HG03575 (cell line): ENCODE measurements around the gene NXT1.
"Not testable (repeated sequence)": the region's sequence is repeated elsewhere in the genome, so short reads cannot be mapped to it uniquely, and the experiment has no call there.

ENCODE experiments used
- ATAC-seq: cut with Tn5 transposase; IDR thresholded peaks from one replicate; pipeline ENCODE4 v1.9.1; 2021; ENCODE audit not compliant: unreplicated experiment, insufficient number of reproducible peaks, low FRiP score; ENCODE audit errors: extremely low read depth

NXT1 gene

DNA sequence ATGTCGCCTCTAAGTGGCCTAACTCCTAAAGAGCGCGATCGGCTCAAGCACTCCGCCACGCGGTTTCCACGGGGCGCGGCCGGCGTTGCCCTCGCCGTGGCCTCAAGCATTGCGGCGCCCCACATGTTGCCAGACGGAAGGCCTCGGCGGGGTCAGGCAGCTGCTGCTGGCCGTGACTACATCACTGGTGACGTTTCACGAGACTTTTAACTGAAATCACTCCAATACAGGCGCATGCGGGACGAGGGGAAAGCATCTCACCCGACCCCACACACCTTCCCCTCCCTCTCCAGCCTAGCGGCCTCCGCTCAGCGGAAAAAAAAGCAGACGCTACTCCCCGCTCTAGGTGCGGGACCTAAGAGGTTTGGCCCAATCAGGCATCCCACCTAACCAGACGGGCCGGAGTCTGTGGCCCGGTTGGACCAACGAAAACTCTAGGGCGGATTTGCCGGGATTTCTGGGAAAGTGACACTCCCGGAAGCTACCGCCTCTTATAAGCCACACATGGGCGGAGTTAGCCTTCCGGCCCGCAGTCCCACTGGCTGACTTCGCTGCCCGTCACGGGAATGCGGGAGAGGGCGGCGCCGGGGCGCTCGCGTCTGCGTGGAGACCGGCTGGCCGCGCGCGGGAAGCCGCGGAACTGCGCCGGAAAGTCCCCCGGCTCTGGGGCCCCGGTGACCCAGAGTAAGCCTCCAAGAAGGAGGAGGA is at the start of gene NXT1:
Gene NXT1 (plus strand): TSS at position 596 of the 708 bp plus-strand sequence. CDS start 3,251 bp downstream, outside the sequence.
- peak; percentile 61 for ATAC-seq

DNA sequence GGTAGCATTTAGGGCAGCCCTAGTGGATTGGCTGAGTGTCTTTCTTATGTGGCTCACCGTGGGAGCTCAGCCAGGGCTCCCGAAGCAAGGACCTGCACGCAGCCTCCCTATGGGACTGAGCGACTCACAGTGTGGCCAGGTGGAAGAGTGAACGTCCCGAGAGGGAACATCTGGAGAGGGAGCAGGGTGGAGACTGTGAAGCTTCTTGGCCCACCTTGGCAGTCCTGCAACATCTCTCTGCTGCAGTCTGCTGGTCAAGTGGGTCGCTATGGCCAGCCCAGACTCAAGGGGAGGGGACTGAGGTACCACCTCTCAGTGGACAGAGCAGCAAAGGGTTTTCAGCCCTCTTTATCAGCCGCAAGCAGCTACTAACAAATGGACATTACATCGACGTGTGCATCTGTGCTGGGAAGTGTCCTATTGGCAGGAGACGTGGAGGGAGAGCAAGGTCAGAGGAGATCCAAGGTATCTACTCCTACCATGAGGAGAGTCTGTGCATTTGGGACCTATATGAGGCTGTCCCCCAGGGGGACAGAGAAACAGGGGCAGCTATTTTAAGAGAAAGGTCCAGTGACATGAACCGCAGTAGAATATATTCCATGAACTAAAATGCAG is 49.0 kb upstream of the NXT1 start:
- ATAC-seq: no peak

DNA sequence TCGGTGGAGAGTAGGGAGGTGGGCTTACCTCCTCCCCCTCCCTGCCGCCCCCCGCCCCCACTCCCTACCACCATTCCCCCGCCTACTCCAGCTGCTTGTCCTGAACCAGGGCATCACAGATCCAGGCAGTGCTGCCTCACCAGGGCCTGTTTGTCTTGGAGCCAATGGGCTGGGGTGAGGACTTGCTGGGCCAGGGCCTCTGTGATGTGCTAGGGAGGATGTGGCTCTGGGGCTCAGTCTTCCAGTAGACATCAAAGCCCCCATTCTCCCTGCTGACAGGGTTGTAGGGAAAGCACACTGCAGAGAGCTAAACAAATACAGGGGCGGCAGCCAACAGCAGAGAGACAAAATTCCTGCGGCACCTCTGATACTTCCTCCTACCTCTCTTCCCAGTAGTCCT is 48.2 kb upstream of the NXT1 start:
- no peak for ATAC-seq

DNA sequence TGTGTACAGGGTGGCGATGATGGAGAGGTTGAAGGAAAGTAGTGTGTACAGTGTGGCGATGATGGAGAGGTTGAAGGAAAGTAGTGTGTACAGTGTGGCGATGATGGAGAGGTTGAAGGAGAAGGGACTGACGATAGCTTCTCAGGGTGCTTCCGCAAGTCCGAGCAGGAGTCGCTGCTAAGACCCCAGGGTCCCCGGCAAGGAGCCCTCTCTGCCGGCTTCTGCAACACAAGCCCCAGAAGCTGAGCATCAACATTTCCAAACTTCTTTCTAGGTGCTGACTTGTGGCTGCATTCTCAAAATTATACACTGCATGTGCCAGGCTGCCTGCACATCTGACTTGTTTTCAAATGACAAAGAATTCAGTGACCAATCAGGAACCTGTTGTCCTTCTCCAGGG is 47.8 kb upstream of the NXT1 start:
- ATAC-seq: no peak

DNA sequence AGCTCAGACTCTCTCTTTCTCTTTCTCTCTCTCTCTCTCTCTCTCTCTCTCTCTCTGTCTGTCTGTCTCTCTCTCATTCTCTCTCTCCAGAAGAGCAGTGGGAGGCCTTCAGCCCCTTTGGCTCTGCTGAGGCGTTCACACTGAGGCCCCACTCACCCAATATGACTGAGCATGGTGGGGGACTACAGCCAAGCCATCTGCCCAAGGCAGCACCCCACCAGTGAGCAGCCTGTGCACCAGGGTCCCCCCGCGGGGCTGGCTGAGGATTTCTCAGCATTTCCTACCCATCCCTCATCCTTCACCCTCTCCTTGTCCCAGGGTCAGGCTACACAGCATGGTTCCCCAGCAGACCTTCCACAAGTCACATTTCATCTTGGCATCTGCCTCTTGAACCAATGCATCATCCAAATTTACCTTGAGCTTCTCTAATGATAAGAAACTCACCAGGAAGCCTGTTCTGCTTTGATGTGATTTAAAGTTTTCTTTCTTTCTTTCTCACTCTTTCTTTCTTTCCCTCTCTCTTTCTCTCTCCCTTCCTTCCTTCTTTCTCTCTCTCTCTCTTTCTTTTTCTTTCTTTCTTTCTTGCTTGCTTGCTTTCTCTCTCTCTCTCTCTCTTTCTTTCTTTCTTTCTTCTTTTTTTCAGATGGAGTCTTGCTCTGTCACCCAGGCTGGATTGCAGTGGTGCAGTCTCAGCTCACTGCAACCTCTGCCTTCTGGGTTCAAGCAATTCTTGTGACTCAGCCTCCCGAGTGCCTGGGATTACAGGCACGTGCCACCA is 47.1 kb upstream of the NXT1 start:
- ATAC-seq: no peak

DNA sequence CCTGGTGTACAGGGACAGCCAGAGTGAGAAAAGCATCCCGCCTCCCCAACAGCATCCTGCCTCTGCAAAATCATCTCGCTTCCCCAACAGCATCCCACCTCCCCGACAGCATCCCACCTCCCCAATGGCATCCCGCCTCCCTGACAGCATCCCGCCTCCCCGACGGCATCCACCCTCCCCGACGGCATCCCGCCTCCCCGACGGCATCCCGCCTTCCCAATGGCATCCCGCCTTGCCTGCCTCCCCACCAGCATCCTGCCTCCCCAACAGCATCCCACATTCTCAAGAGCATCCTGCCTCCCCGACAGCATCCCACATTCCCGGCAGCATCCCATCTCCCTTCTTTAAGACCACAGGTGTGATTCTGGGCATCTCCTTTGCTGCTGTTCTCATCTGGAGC is 46.0 kb upstream of the NXT1 start:
- no peak for ATAC-seq

DNA sequence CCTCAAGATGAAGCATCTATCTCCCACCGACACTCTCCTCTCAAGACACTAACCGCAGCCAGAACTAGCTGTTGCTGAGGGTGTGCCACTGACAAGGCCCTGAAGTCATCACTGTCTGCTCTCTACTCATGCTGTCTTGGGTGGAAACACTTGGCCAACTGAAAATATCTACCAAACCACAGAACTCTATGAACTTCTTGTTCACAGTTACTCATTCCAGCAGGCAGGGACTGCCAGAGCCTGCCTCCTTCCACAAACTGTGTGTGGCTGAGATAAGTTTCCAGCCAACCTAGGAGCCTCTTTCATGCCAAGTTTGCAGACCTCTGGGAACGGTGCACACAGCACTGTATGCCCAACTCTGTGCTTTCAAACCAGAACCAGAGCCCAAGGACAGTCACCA is 45.5 kb upstream of the NXT1 start:
- ATAC-seq: no peak

DNA sequence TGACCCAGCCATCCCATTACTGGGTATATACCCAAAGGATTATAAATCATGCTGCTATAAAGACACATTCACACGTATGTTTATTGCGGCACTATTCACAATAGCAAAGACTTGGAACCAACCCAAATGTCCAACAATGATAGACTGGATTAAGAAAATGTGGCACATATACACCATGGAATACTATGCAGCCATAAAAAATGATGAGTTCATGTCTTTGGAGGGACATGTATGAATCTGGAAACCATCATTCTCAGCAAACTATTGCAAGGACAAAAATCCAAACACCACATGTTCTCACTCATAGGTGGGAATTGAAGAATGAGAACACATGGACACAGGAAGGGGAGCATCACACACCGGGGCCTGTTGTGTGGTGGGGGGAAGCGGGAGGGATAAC is 43.2 kb upstream of the NXT1 start:
- ATAC-seq: not testable (repeated sequence)

DNA sequence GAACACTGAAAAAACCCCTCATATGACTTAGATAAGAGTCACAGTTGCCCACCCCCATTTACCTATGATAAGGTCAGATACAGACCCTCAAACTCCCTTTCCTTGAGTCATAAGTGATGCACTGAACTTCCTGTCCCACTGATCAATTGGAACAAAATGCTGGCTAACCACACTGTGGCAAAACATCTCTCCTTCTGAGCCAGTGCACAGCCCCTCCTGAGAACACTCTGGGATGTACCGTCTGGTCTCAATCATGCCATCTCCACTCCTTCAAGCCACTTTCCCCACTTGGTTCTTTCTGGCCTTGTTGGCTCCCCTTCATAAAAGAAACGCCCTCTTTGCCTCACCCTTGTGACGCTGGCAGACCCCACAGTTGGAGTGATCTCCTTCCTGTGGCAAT is 42.6 kb upstream of the NXT1 start:
- ATAC-seq: no peak

DNA sequence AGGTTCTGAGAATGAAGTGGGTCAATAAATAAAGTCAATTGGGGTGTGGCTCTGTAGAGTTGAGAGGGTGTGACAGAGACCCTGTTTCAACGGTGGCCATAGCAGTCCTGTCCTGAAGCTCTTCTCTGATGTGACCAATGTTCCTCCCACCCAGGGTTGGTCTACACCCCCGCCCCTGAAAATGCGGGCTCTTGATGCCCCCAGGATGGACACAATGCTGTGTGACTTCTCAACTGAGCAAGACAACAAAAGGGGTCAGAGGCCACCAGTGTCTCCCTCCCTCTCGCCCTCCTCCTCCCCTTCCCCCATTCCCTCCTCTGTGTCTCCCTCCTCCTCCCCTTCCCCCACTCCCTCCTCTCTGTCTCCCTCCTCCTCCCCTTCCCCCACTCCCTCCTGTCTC is 41.7 kb upstream of the NXT1 start:
- ATAC-seq: no peak

DNA sequence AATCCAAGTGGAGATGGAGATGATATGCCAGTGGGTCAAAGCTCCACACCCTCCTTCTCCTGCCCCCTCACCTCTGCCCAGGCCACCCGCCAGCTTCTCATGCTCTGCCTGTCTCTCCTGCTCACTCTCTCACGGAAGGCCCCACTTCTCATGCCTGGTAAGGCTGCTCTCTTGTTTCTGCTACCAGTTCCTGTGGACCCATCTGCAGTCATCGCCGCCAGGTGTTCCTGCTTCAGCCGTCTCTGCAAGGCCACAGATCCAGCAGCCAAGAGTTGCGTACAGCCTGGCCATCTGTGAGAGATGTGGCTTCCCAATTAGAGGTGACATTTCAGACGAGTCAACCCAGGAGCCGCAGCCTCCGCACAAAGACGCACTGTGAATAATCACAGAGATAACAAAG is 40.8 kb upstream of the NXT1 start:
- ATAC-seq: no peak

DNA sequence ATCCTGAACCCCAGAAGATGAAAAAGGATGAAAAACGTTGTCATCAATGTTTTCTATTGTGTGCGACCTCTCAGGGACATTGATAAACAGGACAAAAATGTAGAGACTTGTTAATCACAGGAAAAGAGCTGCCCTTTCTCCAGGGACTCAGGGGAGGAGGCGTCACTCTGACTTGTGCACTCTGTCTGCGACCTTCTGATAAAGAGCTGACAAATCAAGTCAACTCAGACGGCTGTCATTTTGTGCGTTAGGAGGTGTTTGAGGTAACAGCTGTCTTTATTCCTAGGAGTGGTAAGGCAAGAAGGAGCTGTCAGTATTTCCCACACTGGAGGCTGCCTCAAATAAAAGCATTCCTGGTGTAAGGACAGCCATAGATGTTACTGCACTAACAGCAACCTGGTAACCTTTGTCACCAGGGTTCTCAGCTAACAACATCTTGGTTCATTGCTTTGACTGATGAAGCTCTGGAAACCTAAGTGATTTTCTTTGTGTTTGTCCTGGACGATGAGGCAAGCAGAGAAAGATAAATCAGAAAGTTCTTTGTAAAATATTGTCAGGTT is 38.6 kb upstream of the NXT1 start:
- no peak for ATAC-seq

DNA sequence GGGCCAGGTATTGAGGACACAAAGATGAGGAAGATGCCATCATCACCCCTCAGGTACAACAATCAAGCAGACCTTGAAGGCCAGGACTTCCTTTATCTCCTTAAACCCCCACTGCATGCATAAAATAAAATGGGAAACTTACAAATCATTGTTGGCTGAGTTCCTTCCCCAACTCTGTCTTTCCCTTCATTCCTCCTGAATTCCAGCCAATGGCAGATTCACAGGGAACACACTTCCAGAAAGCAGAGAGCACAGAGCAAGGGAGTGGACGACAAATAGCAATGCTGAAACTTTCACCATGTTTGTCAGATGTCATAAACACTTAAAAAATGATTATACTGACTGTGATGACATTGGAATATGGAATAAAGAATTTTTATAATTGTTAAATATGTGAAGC is 37.3 kb upstream of the NXT1 start:
- no peak for ATAC-seq

DNA sequence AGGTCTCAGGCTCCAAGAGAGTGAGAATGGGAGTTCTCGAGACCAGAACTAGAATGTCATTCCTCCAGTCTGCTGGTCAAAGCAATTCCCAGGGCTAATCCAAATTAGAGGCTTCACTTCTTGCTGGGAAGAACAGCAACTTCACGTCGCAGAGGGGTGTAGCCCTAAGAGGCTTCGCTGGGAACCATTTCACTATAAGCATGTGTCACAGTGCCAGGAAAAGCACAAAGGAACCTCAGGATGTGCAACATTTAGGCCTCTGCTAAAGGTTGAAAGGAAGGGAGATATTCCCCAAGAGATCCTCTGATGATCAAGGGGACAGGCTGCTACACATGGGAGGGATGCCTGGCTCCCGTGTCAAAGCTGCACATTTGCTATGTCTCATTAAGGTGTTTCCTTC is 35.9 kb upstream of the NXT1 start:
- no peak for ATAC-seq

DNA sequence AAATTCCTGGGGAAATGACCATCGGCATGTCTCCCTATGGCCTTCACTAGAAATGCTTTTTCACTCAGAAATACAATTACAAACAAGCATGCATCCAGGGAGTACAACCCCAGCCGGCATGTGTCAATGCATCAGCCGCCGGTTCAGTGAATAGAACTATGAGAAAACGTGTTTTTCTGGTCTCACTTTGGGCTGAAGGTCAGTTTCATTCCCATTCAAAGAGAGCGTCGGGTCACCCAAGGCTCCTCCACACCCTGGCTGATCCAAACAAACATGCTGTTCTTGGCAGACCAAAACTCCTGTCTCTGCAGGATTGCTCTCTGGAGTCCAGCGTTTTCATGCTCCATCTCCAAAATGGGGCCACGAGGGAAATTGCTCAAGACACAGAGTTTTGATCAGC is 35.5 kb upstream of the NXT1 start:
- no peak for ATAC-seq

DNA sequence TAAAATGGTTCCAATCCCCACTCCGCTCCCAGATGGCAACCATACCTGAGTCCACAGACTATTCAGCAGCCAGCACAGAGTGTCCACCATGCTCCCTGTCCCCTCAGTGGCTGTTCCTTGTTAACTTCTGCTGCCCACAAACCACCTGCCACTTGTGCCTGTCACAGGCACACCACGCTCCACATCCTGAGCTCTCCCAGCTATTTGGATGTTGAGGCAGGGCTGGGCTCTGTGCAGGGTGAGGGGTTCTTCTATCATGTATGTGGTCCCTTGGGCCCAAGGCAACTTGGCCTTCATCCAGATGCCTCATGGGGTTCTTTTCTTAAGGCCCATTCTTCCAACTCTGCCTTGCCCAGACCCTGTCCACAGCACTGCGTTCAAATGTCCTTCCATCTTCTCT is 34.0 kb upstream of the NXT1 start:
- no peak for ATAC-seq

DNA sequence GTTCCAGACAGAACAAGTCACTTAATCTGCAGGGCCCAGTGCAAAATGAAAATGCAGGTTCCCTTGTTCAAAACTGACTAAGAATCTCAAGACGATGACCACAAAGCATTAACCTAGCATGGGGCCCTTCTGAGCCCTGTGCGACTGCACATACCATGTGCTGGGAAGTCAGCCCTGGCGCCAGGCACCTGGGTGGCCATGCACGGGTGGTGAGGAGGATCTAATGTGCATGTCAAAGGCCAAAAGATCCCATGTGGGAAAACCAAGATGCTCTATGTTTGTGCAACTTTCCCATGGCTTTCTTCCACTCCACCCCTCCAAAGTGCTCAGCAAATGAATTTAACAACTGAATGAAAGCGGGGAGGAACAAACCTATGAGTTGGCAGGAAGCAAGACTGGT is 33.5 kb upstream of the NXT1 start:
- no peak for ATAC-seq

DNA sequence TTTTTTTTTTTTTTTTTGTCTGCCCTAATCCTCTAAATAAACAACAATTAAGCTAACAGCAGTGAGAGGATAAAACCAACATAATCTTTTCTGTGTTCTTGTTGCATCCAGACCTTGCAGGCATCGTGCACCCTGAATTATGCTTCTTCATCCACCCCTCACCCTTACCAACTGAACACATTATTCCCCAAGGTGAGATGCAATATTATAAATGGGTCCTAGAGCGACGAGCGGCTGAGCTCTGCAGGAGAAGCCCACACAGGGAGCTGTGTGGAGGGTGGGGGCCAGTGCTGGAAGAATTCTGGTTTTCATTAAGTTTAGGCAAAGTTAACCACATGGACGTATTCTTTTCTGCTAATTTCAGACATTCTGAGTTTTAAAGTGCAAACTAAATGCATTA is 32.2 kb upstream of the NXT1 start:
- no peak for ATAC-seq

DNA sequence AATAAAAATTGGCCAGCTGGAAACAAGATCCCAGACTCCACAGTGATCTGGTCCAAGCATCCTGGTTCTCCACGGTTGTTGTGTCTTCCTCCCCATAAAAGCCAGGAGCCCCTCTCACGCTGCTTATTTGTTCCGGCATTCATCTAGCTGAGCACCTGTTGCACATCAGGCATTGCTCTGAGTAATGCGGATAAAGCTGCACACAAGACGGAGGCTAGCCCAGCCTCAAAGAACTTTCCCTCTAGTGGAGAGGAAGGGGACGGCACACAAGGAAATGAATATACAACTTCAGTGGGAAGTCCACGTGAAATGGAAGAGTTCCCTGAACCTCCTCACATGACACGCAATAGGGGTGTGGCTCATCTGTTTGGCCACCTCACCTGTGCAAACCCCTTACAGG is 30.3 kb upstream of the NXT1 start:
- no peak for ATAC-seq

DNA sequence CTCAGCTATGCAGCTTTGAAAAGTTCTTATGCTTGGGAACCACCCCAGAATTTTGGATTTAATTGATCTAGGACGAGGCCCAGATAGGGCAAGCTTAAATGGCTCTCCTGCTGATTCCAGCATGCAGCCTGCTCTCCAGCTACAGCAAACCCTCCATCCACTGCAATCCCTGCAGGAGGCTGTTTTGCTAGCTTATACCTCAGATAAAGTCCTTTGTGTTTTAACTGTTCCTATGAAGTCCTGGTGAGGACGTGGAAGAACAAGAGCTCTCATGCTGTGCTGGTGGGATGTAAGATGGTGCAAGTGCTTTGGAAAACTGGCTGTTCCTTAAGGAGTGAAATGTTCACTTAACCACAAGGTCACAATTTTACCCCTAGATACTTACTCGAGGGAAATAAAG is 25.5 kb upstream of the NXT1 start:
- ATAC-seq: no peak
